ENCODE measurements around the gene NOP14.

- TF ChIP-seq, protein P1, sequence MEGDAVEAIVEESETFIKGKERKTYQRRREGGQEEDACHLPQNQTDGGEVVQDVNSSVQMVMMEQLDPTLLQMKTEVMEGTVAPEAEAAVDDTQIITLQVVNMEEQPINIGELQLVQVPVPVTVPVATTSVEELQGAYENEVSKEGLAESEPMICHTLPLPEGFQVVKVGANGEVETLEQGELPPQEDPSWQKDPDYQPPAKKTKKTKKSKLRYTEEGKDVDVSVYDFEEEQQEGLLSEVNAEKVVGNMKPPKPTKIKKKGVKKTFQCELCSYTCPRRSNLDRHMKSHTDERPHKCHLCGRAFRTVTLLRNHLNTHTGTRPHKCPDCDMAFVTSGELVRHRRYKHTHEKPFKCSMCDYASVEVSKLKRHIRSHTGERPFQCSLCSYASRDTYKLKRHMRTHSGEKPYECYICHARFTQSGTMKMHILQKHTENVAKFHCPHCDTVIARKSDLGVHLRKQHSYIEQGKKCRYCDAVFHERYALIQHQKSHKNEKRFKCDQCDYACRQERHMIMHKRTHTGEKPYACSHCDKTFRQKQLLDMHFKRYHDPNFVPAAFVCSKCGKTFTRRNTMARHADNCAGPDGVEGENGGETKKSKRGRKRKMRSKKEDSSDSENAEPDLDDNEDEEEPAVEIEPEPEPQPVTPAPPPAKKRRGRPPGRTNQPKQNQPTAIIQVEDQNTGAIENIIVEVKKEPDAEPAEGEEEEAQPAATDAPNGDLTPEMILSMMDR (conservative IDR thresholded peaks at IDR 0.05; ENCODE audit: low read length) = no peak
- no peak for TF ChIP-seq EZH2phosphoT487 (IDR thresholded peaks at IDR 0.05; ENCODE audit: borderline replicate concordance)
Observed at GRCh38 chr4:2911868-2912267, 51.3 kb downstream of the NOP14 start.

Data from Loucy (cell line).